ENCODE results near the gene SLC25A45.

DNA sequence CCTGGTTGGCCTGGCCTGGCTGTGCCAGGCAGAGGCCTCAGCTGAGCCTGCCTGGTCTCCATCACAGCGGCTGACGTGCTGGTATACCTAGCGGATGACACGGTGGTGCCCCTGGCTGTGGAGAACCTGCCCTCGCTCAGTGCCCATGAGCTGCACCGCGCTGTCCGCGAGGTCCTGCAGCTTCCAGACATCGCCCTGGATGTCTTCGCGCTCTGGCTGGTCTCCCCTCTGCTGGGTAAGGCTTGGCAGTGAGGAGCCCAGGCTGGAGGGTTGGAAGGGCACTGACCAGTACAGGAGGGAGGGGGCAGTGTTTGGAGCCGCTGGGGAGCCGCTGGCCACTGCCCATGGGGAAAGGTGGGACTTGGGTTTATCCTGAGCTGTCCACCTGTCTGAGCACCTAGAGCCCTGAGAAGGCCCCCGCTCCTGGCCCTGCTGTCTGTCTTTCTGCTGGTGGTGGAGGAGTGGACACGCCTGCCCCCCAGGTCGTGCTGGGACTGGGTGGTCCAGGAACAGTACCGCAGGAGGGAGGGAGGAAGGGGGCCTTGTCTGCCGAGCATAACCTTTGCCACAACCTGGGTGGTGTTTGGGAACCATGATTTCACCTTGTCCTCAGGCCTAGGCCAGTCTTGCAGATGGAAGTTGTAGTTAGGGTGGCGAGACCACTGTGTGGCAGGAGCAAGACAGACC is 7.0 kb upstream of the SLC25A45 start:
- TF ChIP-seq, protein P1, sequence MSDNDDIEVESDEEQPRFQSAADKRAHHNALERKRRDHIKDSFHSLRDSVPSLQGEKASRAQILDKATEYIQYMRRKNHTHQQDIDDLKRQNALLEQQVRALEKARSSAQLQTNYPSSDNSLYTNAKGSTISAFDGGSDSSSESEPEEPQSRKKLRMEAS (IDR thresholded peaks at IDR 0.05), result no peak
- TF ChIP-seq CTCF (IDR thresholded peaks at IDR 0.05) (no peak), SMC3 (IDR thresholded peaks at IDR 0.05) (no peak), RAD21 (conservative IDR thresholded peaks at IDR 0.05 in 1 of 2, IDR thresholded peaks at IDR 0.05 in 1 of 2) (no peak), PBX3 (IDR thresholded peaks at IDR 0.05) (no peak), POLR2A (IDR thresholded peaks at IDR 0.05; ENCODE audit: low read length) (no peak), MAFK (IDR thresholded peaks at IDR 0.05; ENCODE audit: partially characterized antibody) (no peak), RFX5 (IDR thresholded peaks at IDR 0.05) (no peak), CEBPB (IDR thresholded peaks at IDR 0.05) (no peak), EP300 (IDR thresholded peaks at IDR 0.05) (no peak), HDAC2 (IDR thresholded peaks at IDR 0.05) (no peak), CBX8 (IDR thresholded peaks at IDR 0.05) (no peak), CHD2 (IDR thresholded peaks at IDR 0.05; ENCODE audit: low read length, partially characterized antibody) (no peak)
- TF ChIP-seq, protein P2, sequence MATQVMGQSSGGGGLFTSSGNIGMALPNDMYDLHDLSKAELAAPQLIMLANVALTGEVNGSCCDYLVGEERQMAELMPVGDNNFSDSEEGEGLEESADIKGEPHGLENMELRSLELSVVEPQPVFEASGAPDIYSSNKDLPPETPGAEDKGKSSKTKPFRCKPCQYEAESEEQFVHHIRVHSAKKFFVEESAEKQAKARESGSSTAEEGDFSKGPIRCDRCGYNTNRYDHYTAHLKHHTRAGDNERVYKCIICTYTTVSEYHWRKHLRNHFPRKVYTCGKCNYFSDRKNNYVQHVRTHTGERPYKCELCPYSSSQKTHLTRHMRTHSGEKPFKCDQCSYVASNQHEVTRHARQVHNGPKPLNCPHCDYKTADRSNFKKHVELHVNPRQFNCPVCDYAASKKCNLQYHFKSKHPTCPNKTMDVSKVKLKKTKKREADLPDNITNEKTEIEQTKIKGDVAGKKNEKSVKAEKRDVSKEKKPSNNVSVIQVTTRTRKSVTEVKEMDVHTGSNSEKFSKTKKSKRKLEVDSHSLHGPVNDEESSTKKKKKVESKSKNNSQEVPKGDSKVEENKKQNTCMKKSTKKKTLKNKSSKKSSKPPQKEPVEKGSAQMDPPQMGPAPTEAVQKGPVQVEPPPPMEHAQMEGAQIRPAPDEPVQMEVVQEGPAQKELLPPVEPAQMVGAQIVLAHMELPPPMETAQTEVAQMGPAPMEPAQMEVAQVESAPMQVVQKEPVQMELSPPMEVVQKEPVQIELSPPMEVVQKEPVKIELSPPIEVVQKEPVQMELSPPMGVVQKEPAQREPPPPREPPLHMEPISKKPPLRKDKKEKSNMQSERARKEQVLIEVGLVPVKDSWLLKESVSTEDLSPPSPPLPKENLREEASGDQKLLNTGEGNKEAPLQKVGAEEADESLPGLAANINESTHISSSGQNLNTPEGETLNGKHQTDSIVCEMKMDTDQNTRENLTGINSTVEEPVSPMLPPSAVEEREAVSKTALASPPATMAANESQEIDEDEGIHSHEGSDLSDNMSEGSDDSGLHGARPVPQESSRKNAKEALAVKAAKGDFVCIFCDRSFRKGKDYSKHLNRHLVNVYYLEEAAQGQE (IDR thresholded peaks at IDR 0.05), result no peak

All from A549 (cell line).